Activated naive CD8-positive, alpha-beta T cell treated with anti-CD3 and anti-CD28 coated beads, Interleukin-2, amount 50 U/mL, for 24 hours (primary cell): ENCODE results near the gene RPS6KA5.
A peak's percentile ranks its signal among the peaks of the same experiment; 100 is the strongest.

Source experiments
- ATAC-seq: fragments of 150-1000 bp; cut with Tn5 transposase; one replicate; pipeline ENCODE4 v1.10.0; 2021
- DNase-seq: peaks from one replicate; pipeline ENCODE4 v3.0.0; 2021
- H3K27ac Mint-ChIP-seq: one replicate; pipeline ENCODE4 v1.8.0; 2021; ENCODE audit warnings: mild to moderate bottlenecking, mixed read lengths
- H3K27me3 Mint-ChIP-seq: one replicate; pipeline ENCODE4 v1.8.0; 2021; ENCODE audit warnings: mixed read lengths
- H3K36me3 Mint-ChIP-seq: one replicate; pipeline ENCODE4 v1.8.0; 2021; ENCODE audit warnings: low read depth, mixed read lengths
- H3K4me1 Mint-ChIP-seq: one replicate; pipeline ENCODE4 v1.8.0; 2021; ENCODE audit warnings: mixed read lengths
- H3K4me3 Mint-ChIP-seq: one replicate; pipeline ENCODE4 v1.8.0; 2021; ENCODE audit warnings: mild to moderate bottlenecking, moderate library complexity, mixed read lengths
- H3K9me3 Mint-ChIP-seq: one replicate; pipeline ENCODE4 v1.8.0; 2021; ENCODE audit warnings: mixed read lengths

Gene RPS6KA5

GRCh38 chr14:90938615-90939014, 121.8 kb downstream of the RPS6KA5 start:
- H3K9me3 Mint-ChIP-seq: peaks cover 19% of the 10 kb centered on the region
- no peak overlapping the region for H3K4me3 Mint-ChIP-seq
- DNase-seq: no peak
- peaks cover 56% of the 10 kb centered on the region for H3K36me3 Mint-ChIP-seq
- no peaks in the 10 kb centered on the region for H3K4me1 Mint-ChIP-seq
- ATAC-seq: no peak
- H3K27ac Mint-ChIP-seq: no peak overlapping the region
- H3K27me3 Mint-ChIP-seq: no peaks in the 10 kb centered on the region

DNA sequence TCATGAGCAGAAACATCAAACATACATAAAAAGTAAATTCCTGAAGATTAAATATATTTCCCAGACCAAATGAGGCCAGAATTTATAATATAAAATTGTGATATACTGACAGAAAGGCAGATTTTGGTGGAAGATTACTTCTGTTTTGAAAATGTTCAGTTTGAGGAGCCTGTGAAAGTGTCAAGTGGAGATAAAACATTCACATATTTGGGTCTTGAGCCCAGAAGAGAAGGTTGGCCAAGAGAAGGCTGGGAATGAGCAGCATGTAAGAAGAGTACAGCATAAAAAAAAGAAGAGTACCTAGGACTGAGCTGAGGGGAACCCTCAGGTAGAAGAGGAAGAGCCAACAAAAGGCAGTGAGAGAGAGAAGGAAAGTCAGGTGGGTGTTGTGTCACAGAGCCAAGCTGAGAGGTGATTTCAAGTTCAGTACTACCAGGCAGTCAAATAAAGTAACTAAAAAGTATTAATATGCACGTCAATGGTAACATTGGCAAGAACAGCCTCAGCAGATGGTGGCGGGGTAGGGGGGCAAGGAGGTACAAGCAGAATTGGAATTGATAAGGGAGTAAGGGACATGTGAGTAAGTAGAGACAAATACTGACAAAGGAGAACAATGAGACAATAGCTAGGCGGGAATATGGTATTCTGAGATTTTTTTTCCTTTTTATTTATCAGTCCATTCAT, 123.5 kb downstream of the RPS6KA5 start:
- Mint-ChIP-seq H3K9me3 (peaks cover 19% of the 10 kb centered on the region), H3K27ac (no peak overlapping the region), H3K27me3 (no peaks in the 10 kb centered on the region), H3K4me3 (no peak overlapping the region), H3K36me3 (peaks cover 48% of the 10 kb centered on the region), H3K4me1 (no peaks in the 10 kb centered on the region)
- DNase-seq (no peak), ATAC-seq (no peak)

DNA sequence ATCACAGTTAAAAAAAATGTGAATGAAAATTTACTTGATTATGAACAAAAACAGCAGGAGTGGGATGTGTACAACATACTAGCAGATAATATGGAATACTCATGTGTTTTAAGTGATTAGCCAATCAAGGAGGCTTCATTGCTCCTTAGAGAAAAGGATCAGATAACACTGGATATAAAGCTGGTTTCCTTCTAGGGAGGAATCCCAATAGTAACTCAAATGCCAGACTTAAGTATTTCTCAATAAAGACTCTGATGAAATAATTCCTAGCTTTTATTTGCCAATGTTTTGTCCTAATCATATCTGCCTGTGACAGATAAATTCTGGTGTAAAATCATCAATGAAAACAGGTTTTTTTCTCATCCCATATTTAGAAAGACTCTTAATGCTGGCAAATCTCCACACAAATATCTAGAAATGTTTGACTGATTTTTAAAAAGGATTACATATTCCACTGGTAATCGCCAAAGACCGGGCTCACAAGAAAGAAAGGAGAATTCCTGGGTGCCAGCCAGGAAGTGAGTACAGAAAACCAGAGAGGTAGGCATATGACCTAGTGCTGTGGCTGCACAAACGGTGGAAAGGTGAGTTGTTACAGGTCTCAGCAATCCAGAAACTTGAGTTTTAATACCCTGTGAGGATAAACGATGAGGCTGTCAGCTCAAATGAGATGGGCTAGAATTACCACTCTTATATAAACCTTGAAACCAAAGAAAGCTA, 135.7 kb downstream of the RPS6KA5 start:
- DNase-seq: no peak
- no peaks in the 10 kb centered on the region for H3K4me1 Mint-ChIP-seq
- H3K36me3 Mint-ChIP-seq: peaks cover 6% of the 10 kb centered on the region
- H3K9me3 Mint-ChIP-seq: no peaks in the 10 kb centered on the region
- H3K27ac Mint-ChIP-seq: no peak overlapping the region
- H3K4me3 Mint-ChIP-seq: no peak overlapping the region
- no peak for ATAC-seq
- no peaks in the 10 kb centered on the region for H3K27me3 Mint-ChIP-seq

GRCh38 chr14:90922141-90922540, 138.3 kb downstream of the RPS6KA5 start:
- Mint-ChIP-seq H3K4me1 (no peaks in the 10 kb centered on the region), H3K9me3 (no peaks in the 10 kb centered on the region), H3K36me3 (peaks cover 19% of the 10 kb centered on the region), H3K4me3 (no peak overlapping the region), H3K27me3 (no peaks in the 10 kb centered on the region), H3K27ac (no peak overlapping the region)
- DNase-seq (no peak), ATAC-seq (no peak)

- Mint-ChIP-seq H3K9me3 (no peaks in the 10 kb centered on the region), H3K4me1 (peaks cover 12% of the 10 kb centered on the region), H3K27ac (no peak overlapping the region), H3K4me3 (no peak overlapping the region), H3K27me3 (no peaks in the 10 kb centered on the region), H3K36me3 (peaks cover 6% of the 10 kb centered on the region)
- no peak for DNase-seq
- no peak for ATAC-seq
Observed at GRCh38 chr14:90911121-90911520, 149.3 kb downstream of the RPS6KA5 start.

GRCh38 chr14:90907178-90907577, 153.3 kb downstream of the RPS6KA5 start:
- no peak for DNase-seq
- H3K27me3 Mint-ChIP-seq: no peaks in the 10 kb centered on the region

GRCh38 chr14:90905531-90905930, 154.9 kb downstream of the RPS6KA5 start:
- ATAC-seq (peak; percentile 76), DNase-seq (no peak)
- H3K27me3 Mint-ChIP-seq: no peaks in the 10 kb centered on the region
- peak overlapping the region; percentile 72 for H3K27ac Mint-ChIP-seq
- peaks cover 25% of the 10 kb centered on the region for H3K4me1 Mint-ChIP-seq
- no peaks in the 10 kb centered on the region for H3K9me3 Mint-ChIP-seq
- no peak overlapping the region for H3K4me3 Mint-ChIP-seq
- H3K36me3 Mint-ChIP-seq: peaks cover 2% of the 10 kb centered on the region

More at GRCh38 chr14:90907178-90907577, 153.3 kb downstream of the RPS6KA5 start:
- Mint-ChIP-seq H3K27ac (no peak overlapping the region), H3K9me3 (no peaks in the 10 kb centered on the region), H3K36me3 (peaks cover 6% of the 10 kb centered on the region), H3K4me3 (no peak overlapping the region), H3K4me1 (peaks cover 25% of the 10 kb centered on the region)
- no peak for ATAC-seq

GRCh38 chr14:90903101-90903500, 157.3 kb downstream of the RPS6KA5 start:
- ATAC-seq: peak; percentile 85
- H3K36me3 Mint-ChIP-seq: peaks cover 5% of the 10 kb centered on the region
- H3K4me3 Mint-ChIP-seq: no peak overlapping the region
- no peaks in the 10 kb centered on the region for H3K27me3 Mint-ChIP-seq
- peaks cover 25% of the 10 kb centered on the region for H3K4me1 Mint-ChIP-seq
- no peaks in the 10 kb centered on the region for H3K9me3 Mint-ChIP-seq
- no peak overlapping the region for H3K27ac Mint-ChIP-seq
- peak; percentile 52 for DNase-seq

GRCh38 chr14:90900476-90901083, 159.9 kb downstream of the RPS6KA5 start:
- no peak overlapping the region for H3K27ac Mint-ChIP-seq
- no peaks in the 10 kb centered on the region for H3K9me3 Mint-ChIP-seq
- H3K4me3 Mint-ChIP-seq: no peak overlapping the region
- DNase-seq: no peak
- H3K27me3 Mint-ChIP-seq: no peaks in the 10 kb centered on the region
- peaks cover 13% of the 10 kb centered on the region for H3K36me3 Mint-ChIP-seq
- H3K4me1 Mint-ChIP-seq: peaks cover 14% of the 10 kb centered on the region
- no peak for ATAC-seq

- H3K4me3 Mint-ChIP-seq: no peak overlapping the region
- DNase-seq: no peak
- no peaks in the 10 kb centered on the region for H3K4me1 Mint-ChIP-seq
- H3K36me3 Mint-ChIP-seq: peaks cover 13% of the 10 kb centered on the region
- no peaks in the 10 kb centered on the region for H3K9me3 Mint-ChIP-seq
- no peaks in the 10 kb centered on the region for H3K27me3 Mint-ChIP-seq
- no peak for ATAC-seq
- no peak overlapping the region for H3K27ac Mint-ChIP-seq
Observed at GRCh38 chr14:90897022-90897421, 163.4 kb downstream of the RPS6KA5 start.

GRCh38 chr14:90894241-90894640, 166.2 kb downstream of the RPS6KA5 start:
- Mint-ChIP-seq H3K4me3 (no peak overlapping the region), H3K4me1 (no peaks in the 10 kb centered on the region), H3K27me3 (no peaks in the 10 kb centered on the region), H3K27ac (no peak overlapping the region), H3K9me3 (no peaks in the 10 kb centered on the region), H3K36me3 (peaks cover 13% of the 10 kb centered on the region)
- no peak for DNase-seq
- no peak for ATAC-seq

DNA sequence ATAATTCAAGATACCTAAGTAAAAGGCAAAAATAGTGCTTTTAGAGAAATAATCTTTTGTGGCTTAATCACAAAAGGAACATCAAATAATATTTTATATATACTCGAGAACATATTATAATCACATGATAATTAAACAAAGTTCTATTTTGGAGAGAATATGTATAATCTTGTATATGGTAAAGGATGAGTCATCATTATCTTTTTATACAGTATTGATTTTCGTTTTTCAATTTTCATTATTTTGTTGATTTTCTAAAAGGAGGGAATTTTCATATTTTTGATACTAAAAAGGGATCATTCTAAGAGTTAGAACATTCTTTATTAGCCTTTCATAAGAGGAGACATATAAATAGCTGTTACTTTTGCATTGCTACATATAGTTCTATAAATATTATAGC, 166.9 kb downstream of the RPS6KA5 start:
- no peaks in the 10 kb centered on the region for H3K9me3 Mint-ChIP-seq
- no peak overlapping the region for H3K27ac Mint-ChIP-seq
- ATAC-seq (no peak), DNase-seq (no peak)
- no peaks in the 10 kb centered on the region for H3K4me1 Mint-ChIP-seq
- no peaks in the 10 kb centered on the region for H3K27me3 Mint-ChIP-seq
- no peak overlapping the region for H3K4me3 Mint-ChIP-seq
- H3K36me3 Mint-ChIP-seq: peaks cover 14% of the 10 kb centered on the region

GRCh38 chr14:90892970-90893369, 167.5 kb downstream of the RPS6KA5 start:
- peaks cover 10% of the 10 kb centered on the region for H3K36me3 Mint-ChIP-seq
- no peak for DNase-seq
- no peaks in the 10 kb centered on the region for H3K9me3 Mint-ChIP-seq
- H3K27me3 Mint-ChIP-seq: no peaks in the 10 kb centered on the region
- no peak for ATAC-seq
- H3K4me3 Mint-ChIP-seq: no peak overlapping the region
- H3K27ac Mint-ChIP-seq: no peak overlapping the region
- H3K4me1 Mint-ChIP-seq: no peaks in the 10 kb centered on the region

- H3K4me3 Mint-ChIP-seq: no peak overlapping the region
- ATAC-seq (no peak), DNase-seq (no peak)
- no peak overlapping the region for H3K27ac Mint-ChIP-seq
- no peaks in the 10 kb centered on the region for H3K4me1 Mint-ChIP-seq
- H3K9me3 Mint-ChIP-seq: no peaks in the 10 kb centered on the region
- H3K36me3 Mint-ChIP-seq: peaks cover 5% of the 10 kb centered on the region
- H3K27me3 Mint-ChIP-seq: no peaks in the 10 kb centered on the region
Observed at GRCh38 chr14:90891326-90891725, 169.1 kb downstream of the RPS6KA5 start.
